H1 (cell line): ENCODE measurements around the gene SPAG5. TPM values are rescaled to one million over a fixed set of nuclear protein-coding genes. Genes with fewer than 3 reads are reported as not detected.

Experiments used
- CTCF ChIA-PET: fragments of 300-600 bp; sonication (Branson Sonifier 250); formaldehyde crosslinking; loops from one replicate; lab custom pipeline; 2021; ENCODE audit not compliant: partially characterized antibody; lab: Charles Lee
- POLR2A ChIA-PET: fragments of 300-600 bp; sonication (Branson Sonifier 250); formaldehyde crosslinking; loops from one replicate; lab custom pipeline; 2021; ENCODE audit warnings: inconsistent platforms; ENCODE audit not compliant: partially characterized antibody; lab: Charles Lee
- DNase-seq, 2 experiments: peaks; one replicate each; pipeline versions ENCODE4 v3.0.0 to v3.0.0-alpha.2; 2010 to 2022; ENCODE audit warnings: low spot score in 2 of 2, low read depth in 1 of 2, mixed read lengths in 1 of 2
- FAIRE-seq: peaks from 2 replicates; lab custom pipeline; 2011; peaks lifted over from hg19 to GRCh38; lab: Jason Lieb, UNC
- H2AFZ ChIP-seq: 2 replicates; pipeline ENCODE4 v1.8.1; 2012; ENCODE audit warnings: low read length, inconsistent platforms
- H2AK5ac ChIP-seq: 2 replicates; pipeline ENCODE4 v1.6.1; 2013; ENCODE audit warnings: low read depth, low read length
- H2BK120ac ChIP-seq: replicated peaks from 2 replicates; pipeline ENCODE3; 2013; ENCODE audit warnings: low read depth, low read length, inconsistent platforms
- H2BK12ac ChIP-seq: 2 replicates; pipeline ENCODE4 v1.6.1; 2013; ENCODE audit warnings: low read depth, low read length
- H2BK15ac ChIP-seq: 2 replicates; pipeline ENCODE4 v1.6.1; 2013; ENCODE audit warnings: low read length
- H2BK20ac ChIP-seq: 2 replicates; pipeline ENCODE4 v1.6.1; 2013; ENCODE audit warnings: low read length
- H2BK5ac ChIP-seq: 2 replicates; pipeline ENCODE4 v1.6.1; 2013; ENCODE audit warnings: low read depth, low read length
- H3K14ac ChIP-seq: 2 replicates; pipeline ENCODE4 v1.6.1; 2013; ENCODE audit warnings: inconsistent platforms; ENCODE audit not compliant: insufficient read length
- H3K18ac ChIP-seq: 2 replicates; pipeline ENCODE4 v1.6.1; 2013; ENCODE audit warnings: low read length; ENCODE audit errors: extremely low read depth
- H3K23ac ChIP-seq: 2 replicates; pipeline ENCODE4 v1.6.1; 2013; ENCODE audit warnings: inconsistent platforms; ENCODE audit not compliant: insufficient read length
- H3K23me2 ChIP-seq: 2 replicates; pipeline ENCODE4 v1.6.1; 2013; ENCODE audit warnings: low read depth, low read length
- H3K27ac ChIP-seq: 2 replicates; pipeline ENCODE4 v1.6.1; 2011; ENCODE audit warnings: low read depth, low read length, inconsistent platforms
- H3K27me3 ChIP-seq, 4 experiments: replicated peaks in 1 of 4; 1 replicate in 1 of 4; 2 replicates in 3 of 4; pipeline versions ENCODE4 v1.6.1 to v1.8.1; 2011 to 2013; ENCODE audit warnings: low read length in 3 of 4, mild to moderate bottlenecking in 3 of 4, inconsistent platforms in 2 of 4, mixed read lengths in 2 of 4, moderate library complexity in 1 of 4; ENCODE audit not compliant: control insufficient read depth in 3 of 4, insufficient read depth in 3 of 4; ENCODE audit errors: extremely low read depth in 1 of 4
- H3K36me3 ChIP-seq, 4 experiments: 2 replicates each; pipeline versions ENCODE4 v1.6.1 to v1.8.1; 2011 to 2013; ENCODE audit warnings: mild to moderate bottlenecking in 4 of 4, low read length in 3 of 4, moderate library complexity in 2 of 4, control low read depth in 1 of 4, inconsistent platforms in 1 of 4; ENCODE audit not compliant: insufficient read depth in 4 of 4, control insufficient read depth in 2 of 4
- H3K4ac ChIP-seq: replicated peaks from 2 replicates; pipeline ENCODE3; 2013; ENCODE audit warnings: low read length, low read depth, mixed read lengths, inconsistent platforms; ENCODE audit not compliant: insufficient read length
- H3K4me1 ChIP-seq, 4 experiments: replicated peaks in 1 of 4; 1 replicate in 1 of 4; 2 replicates in 3 of 4; pipeline versions ENCODE4 v1.6.1 to v1.8.1; 2011 to 2013; ENCODE audit warnings: low read length in 3 of 4, inconsistent platforms in 2 of 4, mixed read lengths in 1 of 4; ENCODE audit not compliant: insufficient read depth in 4 of 4, control insufficient read depth in 3 of 4
- H3K4me2 ChIP-seq, 2 experiments: 2 replicates each; pipeline versions ENCODE4 v1.6.1 to v1.8.1; 2011 to 2013; ENCODE audit warnings: low read depth in 2 of 2, low read length in 2 of 2, control low read depth in 1 of 2, inconsistent platforms in 1 of 2, mild to moderate bottlenecking in 1 of 2; ENCODE audit not compliant: insufficient read depth in 1 of 2
- H3K4me3 ChIP-seq, 4 experiments: fragments of 200-600, 300-600 bp in 1 of 4; sonication (generic), shearing (Covaris generic), sonication (Bioruptor Twin) in 1 of 4; 2 replicates each; pipeline versions ENCODE4 v1.5.1 to v1.8.1; 2011 to 2016; ENCODE audit warnings: low read length in 4 of 4, low read depth in 3 of 4, control low read depth in 2 of 4, inconsistent platforms in 2 of 4, mild to moderate bottlenecking in 2 of 4, mixed read lengths in 1 of 4, moderate library complexity in 1 of 4; ENCODE audit not compliant: insufficient read depth in 2 of 4; ENCODE audit errors: extremely low read depth in 1 of 4
- H3K56ac ChIP-seq: replicated peaks from 2 replicates; pipeline ENCODE3; 2013; ENCODE audit warnings: low read depth, mild to moderate bottlenecking, mixed read lengths, low read length, inconsistent platforms; ENCODE audit not compliant: insufficient read length
- H3K79me1 ChIP-seq: 2 replicates; pipeline ENCODE4 v1.6.1; 2013; ENCODE audit warnings: low read depth, low read length, control low read depth
- H3K79me2 ChIP-seq, 2 experiments: 2 replicates each; pipeline versions ENCODE4 v1.6.1 to v1.8.1; 2012 to 2013; ENCODE audit warnings: low read length in 2 of 2, mild to moderate bottlenecking in 2 of 2, inconsistent platforms in 1 of 2; ENCODE audit not compliant: insufficient read depth in 2 of 2, control insufficient read depth in 1 of 2
- H3K9ac ChIP-seq, 4 experiments: replicated peaks in 1 of 4; 1 replicate in 1 of 4; 2 replicates in 3 of 4; pipeline versions ENCODE4 v1.6.1 to v1.8.1; 2011 to 2013; ENCODE audit warnings: low read depth in 3 of 4, low read length in 3 of 4, control low read depth in 2 of 4, mild to moderate bottlenecking in 2 of 4, moderate library complexity in 2 of 4, inconsistent platforms in 1 of 4; ENCODE audit errors: extremely low read depth in 1 of 4
- H3K9me3 ChIP-seq, 2 experiments: 2 replicates each; pipeline versions ENCODE4 v1.6.1 to v1.8.1; 2012 to 2013; ENCODE audit warnings: mild to moderate bottlenecking in 2 of 2, moderate library complexity in 2 of 2, control low read depth in 1 of 2, inconsistent platforms in 1 of 2, low read depth in 1 of 2, low read length in 1 of 2, mixed read lengths in 1 of 2; ENCODE audit not compliant: insufficient read depth in 2 of 2
- H4K20me1 ChIP-seq, 2 experiments: replicated peaks in 1 of 2; 2 replicates each; pipeline versions ENCODE3 to v1.8.1; 2011 to 2013; ENCODE audit warnings: inconsistent platforms in 2 of 2, low read length in 2 of 2, mild to moderate bottlenecking in 1 of 2; ENCODE audit not compliant: insufficient read depth in 2 of 2, control insufficient read depth in 1 of 2
- H4K5ac ChIP-seq: 2 replicates; pipeline ENCODE4 v1.6.1; 2013; ENCODE audit warnings: low read length, low read depth, mixed read lengths, inconsistent platforms; ENCODE audit not compliant: insufficient read length
- H4K8ac ChIP-seq: 2 replicates; pipeline ENCODE4 v1.8.0; 2013; ENCODE audit warnings: mild to moderate bottlenecking, moderate library complexity, low read length, inconsistent platforms; ENCODE audit not compliant: insufficient read depth; ENCODE audit errors: extremely low read depth
- H4K91ac ChIP-seq: replicated peaks from 2 replicates; pipeline ENCODE3; 2013; ENCODE audit warnings: low read length, mixed read lengths, inconsistent platforms; ENCODE audit not compliant: insufficient read length
- ATF2 ChIP-seq: IDR thresholded peaks from 2 replicates; pipeline ENCODE4 v1.6.1; 2012; ENCODE audit warnings: low read length, inconsistent platforms
- CBX8 ChIP-seq: fragments of 300-800, 300-1000 bp; sonication (generic); IDR thresholded peaks from 2 replicates; pipeline ENCODE4 v1.7.1; 2016; ENCODE audit warnings: low read depth, low read length, borderline replicate concordance
- CTBP2 ChIP-seq: IDR thresholded peaks from 2 replicates; pipeline ENCODE4 v1.7.0; 2011; ENCODE audit warnings: borderline replicate concordance, mild to moderate bottlenecking, moderate library complexity, mixed read lengths, low read length; ENCODE audit not compliant: insufficient read depth, insufficient read length
- FOSL1 ChIP-seq: IDR thresholded peaks from 2 replicates; pipeline ENCODE4 v1.6.1; 2011; ENCODE audit warnings: mild to moderate bottlenecking, low read depth, low read length, moderate library complexity; ENCODE audit not compliant: insufficient read depth
- KDM4A ChIP-seq: IDR thresholded peaks from one replicate; pipeline ENCODE4 v1.7.1; 2012; ENCODE audit warnings: low read depth, mild to moderate bottlenecking, moderate library complexity, low read length, inconsistent platforms; ENCODE audit not compliant: severe bottlenecking
- KDM5A ChIP-seq: fragments of 200-600 bp; IDR thresholded peaks from 2 replicates; pipeline ENCODE4 v1.7.1; 2012; ENCODE audit warnings: mild to moderate bottlenecking, low read length, inconsistent platforms, mixed read lengths
- NANOG ChIP-seq: IDR thresholded peaks from 2 replicates; pipeline ENCODE4 v1.6.1; 2011; ENCODE audit warnings: low read length, low read depth, mild to moderate bottlenecking, inconsistent platforms; ENCODE audit not compliant: insufficient read depth, poor library complexity, severe bottlenecking
- RAD21 ChIP-seq, 2 experiments: IDR thresholded peaks in 1 of 2; conservative IDR thresholded peaks in 1 of 2; 2 replicates each; pipeline ENCODE4 v1.6.1; 2011; ENCODE audit warnings: low read depth in 2 of 2, low read length in 2 of 2, improper control_type of control experiment in 1 of 2, inconsistent platforms in 1 of 2, mild to moderate bottlenecking in 1 of 2, moderate library complexity in 1 of 2
- SIRT6 ChIP-seq: IDR thresholded peaks from one replicate; pipeline ENCODE4 v1.7.1; 2012; ENCODE audit warnings: low read length, inconsistent platforms
- TAF1 ChIP-seq: IDR thresholded peaks from 2 replicates; pipeline ENCODE4 v1.6.1; 2011; ENCODE audit warnings: mild to moderate bottlenecking, low read depth, low read length
- WGBS, 2 experiments: shearing (Covaris generic) in 1 of 2; methylation state at CpG; one replicate each; pipeline versions ENCODE4 v1.1.6 to v1.1.7; 2013 to 2015; ENCODE audit warnings: low lambda C conversion rate in 2 of 2, mixed read lengths in 2 of 2, inconsistent platforms in 1 of 2, low coverage in 1 of 2, missing lambda C conversion rate in 1 of 2; ENCODE audit not compliant: insufficient replicate concordance in 2 of 2, insufficient coverage in 1 of 2, insufficient read length in 1 of 2; ENCODE audit errors: extremely low coverage in 1 of 2, missing lambda C conversion rate in 1 of 2; 5-methylcytosine and 5-hydroxymethylcytosine counted together
- polyA plus RNA-seq, 7 experiments: library from polyadenylated mRNA; depleted of rRNA in 3 of 7; stranded (reverse) in 5 of 7; unstranded in 2 of 7; fragments of >200 nt in 5 of 7; fragments of 200-250 nt in 2 of 7; gene quantifications; 1 replicate in 5 of 7; 2 replicates in 1 of 7; 4 replicates in 1 of 7; pipeline versions ENCODE4 v1.2.1 to v1.2.3, GENCODE V29; 2011 to 2013; ENCODE audit warnings: missing spikeins in 2 of 7, mixed read lengths in 2 of 7
- total RNA-seq: library from RNA; stranded (reverse); fragmentation: NEBNext Ultra II Directional; extraction: Animal tissue kit (Norgen Biotek cat#: 25700); gene quantifications from 2 replicates; pipeline ENCODE4 v1.2.1, GENCODE V29; 2021

SPAG5 gene
- total and polyA plus RNA-seq, 2 of the 8 experiments (the other 6 are each of a cell fraction or from before 2014, with no cell fraction given), result 57.1 to 129 TPM

GRCh38 chr17:28626818-28627217 lies 28.0 kb upstream of the SPAG5 start:
- H3K23ac ChIP-seq, result no peak overlapping the region

More at GRCh38 chr17:28626818-28627217, 28.0 kb upstream of the SPAG5 start:
- no peaks in the 10 kb centered on the region for H3K79me2 ChIP-seq
- no peak overlapping the region for H2BK120ac ChIP-seq
- DNase-seq, result no peak
- H2BK12ac ChIP-seq, result no peak overlapping the region
- H3K4me3 ChIP-seq, result no peak overlapping the region
- H4K8ac ChIP-seq, result no peak overlapping the region
- H2BK20ac ChIP-seq, result no peak overlapping the region
- no peak overlapping the region for H2BK5ac ChIP-seq
- 83% methylated on average over 4 of the region's 4 CpGs; no CpG with 5 or more reads in 1 of the 2 experiments for WGBS, 2 experiments
- peaks cover 2% of the 10 kb centered on the region; the same call in 1 of the 2 replicates for H3K23me2 ChIP-seq
- no peak overlapping the region for H3K56ac ChIP-seq
- H3K79me1 ChIP-seq, result no peaks in the 10 kb centered on the region; the same call in 1 of the 2 replicates
- no peak for TF ChIP-seq KDM5A
- TF ChIP-seq TAF1, result no peak
- TF ChIP-seq CBX8, result no peak
- TF ChIP-seq KDM4A, result no peak
- no peak for TF ChIP-seq SIRT6
- TF ChIP-seq CTBP2, result no peak
- TF ChIP-seq FOSL1, result no peak
- TF ChIP-seq RAD21 (IDR thresholded peaks at IDR 0.05 in 1 of 2, conservative IDR thresholded peaks at IDR 0.05 in 1 of 2; ENCODE audit: low read depth in 2 of 2, low read length in 2 of 2), result no peak
- no peak for TF ChIP-seq NANOG
- TF ChIP-seq ATF2, result no peak
- TF ChIP-seq, all 59 proteins: peak for 0
- Histone ChIP-seq H4K5ac (no peak overlapping the region), H3K4me2 (no peak overlapping the region), H3K36me3 (peaks cover 27 to 72% (median 47%) of the 10 kb centered on the region in 4 experiments), H3K18ac (no peak overlapping the region), H3K9ac (no peak overlapping the region), H3K27me3 (no peaks in the 10 kb centered on the region), H3K27ac (no peak overlapping the region), H4K20me1 (peaks cover 3 to 4% of the 10 kb centered on the region in 2 experiments), H2AFZ (no peak overlapping the region), H4K91ac (no peak overlapping the region), H3K14ac (no peak overlapping the region), H2AK5ac (no peak overlapping the region), H2BK15ac (no peak overlapping the region), H3K9me3 (no peaks in the 10 kb centered on the region), H3K4ac (no peak overlapping the region), H3K4me1 (no peaks in the 10 kb centered on the region)
- no peak for FAIRE-seq
- POLR2A ChIA-PET, result interaction anchor here (1.0 to 14.1 kb wide), 4 partner anchors 10 to 65 kb away, joined by 3 to 163 read pairs (median 4); partner anchors contain the start of gene RSKR
- CTCF ChIA-PET, result interaction anchor here (0.7 to 2.9 kb wide), 4 partner anchors 10 to 95 kb away, joined by 3 to 10 read pairs (median 4); partner anchors contain the start of gene BLTP2
